CD4-positive, CD25-positive, alpha-beta regulatory T cell (primary cell): ENCODE results near the gene BAZ2B. TPM values are rescaled to one million over a fixed set of nuclear protein-coding genes. Genes with fewer than 3 reads are reported as not detected.

Experiments used
- ATAC-seq, 2 donors: fragments of 150-1000 bp; cut with Tn5 transposase; one replicate each; pipeline ENCODE4 v1.10.0; 2021; ENCODE audit warnings: low read depth in 2 of 2, moderate number of reproducible peaks in 2 of 2, moderate library complexity in 1 of 2
- DNase-seq, 3 donors: peaks; one replicate each; pipeline versions ENCODE4 v3.0.0 to v3.0.0-alpha.2; 2012 to 2022; ENCODE audit warnings: mixed read lengths in 1 of 3
- H3K27ac ChIP-seq: one replicate; pipeline ENCODE4 v1.7.0; 2013; ENCODE audit warnings: mild to moderate bottlenecking, low read length; ENCODE audit not compliant: insufficient read depth, poor library complexity, severe bottlenecking
- H3K27me3 ChIP-seq: one replicate; pipeline ENCODE4 v1.7.0; 2013; ENCODE audit warnings: low read length; ENCODE audit not compliant: control insufficient read depth, insufficient read depth
- H3K36me3 ChIP-seq: one replicate; pipeline ENCODE4 v1.7.0; 2013; ENCODE audit warnings: mild to moderate bottlenecking, low read length, moderate library complexity; ENCODE audit not compliant: control insufficient read depth, insufficient read depth
- H3K4me1 ChIP-seq: 2 replicates; pipeline ENCODE4 v1.7.0; 2013; ENCODE audit warnings: mild to moderate bottlenecking, low read length; ENCODE audit not compliant: insufficient read depth, control insufficient read depth, poor library complexity, severe bottlenecking
- H3K4me3 ChIP-seq: one replicate; pipeline ENCODE4 v1.7.0; 2013; ENCODE audit warnings: low read depth, mild to moderate bottlenecking, low read length, moderate library complexity
- H3K9me3 ChIP-seq, 2 experiments: 1 replicate in 1 of 2; 2 replicates in 1 of 2; pipeline ENCODE4 v1.7.0; 2013; ENCODE audit warnings: low read length in 2 of 2, mild to moderate bottlenecking in 1 of 2, moderate library complexity in 1 of 2; ENCODE audit not compliant: control insufficient read depth in 2 of 2
- H3K27ac Mint-ChIP-seq, 3 donors: one replicate each; pipeline ENCODE4 v1.8.0; 2020 to 2022; ENCODE audit warnings: mild to moderate bottlenecking in 3 of 3, mixed read lengths in 3 of 3, moderate library complexity in 2 of 3
- H3K27me3 Mint-ChIP-seq: one replicate; pipeline ENCODE4 v1.8.0; 2022; ENCODE audit warnings: mild to moderate bottlenecking, mixed read lengths
- H3K36me3 Mint-ChIP-seq: one replicate; pipeline ENCODE4 v1.8.0; 2020; ENCODE audit warnings: mixed read lengths
- H3K4me1 Mint-ChIP-seq, 4 donors: one replicate each; pipeline ENCODE4 v1.8.0; 2020 to 2022; ENCODE audit warnings: mixed read lengths in 4 of 4, mild to moderate bottlenecking in 1 of 4
- H3K4me3 Mint-ChIP-seq, 4 donors: one replicate each; pipeline ENCODE4 v1.8.0; 2020 to 2022; ENCODE audit warnings: mild to moderate bottlenecking in 4 of 4, mixed read lengths in 4 of 4, moderate library complexity in 3 of 4
- H3K9me3 Mint-ChIP-seq, 7 donors: one replicate each; pipeline ENCODE4 v1.8.0; 2020 to 2022; ENCODE audit warnings: mixed read lengths in 7 of 7, mild to moderate bottlenecking in 3 of 7, moderate library complexity in 2 of 7
- polyA plus RNA-seq, 4 donors: library from polyadenylated mRNA; unstranded; fragments of 300-500 nt; fragmentation: Illumina TruSeq; gene quantifications; one replicate each; pipeline ENCODE4 v1.2.3, GENCODE V29; 2021
- total RNA-seq: library from RNA; stranded (reverse); gene quantifications from one replicate; pipeline ENCODE4 v1.2.3, GENCODE V29; 2022

The BAZ2B gene
- total and polyA plus RNA-seq, 5 donors from 2014 or later: 7.8 to 39.6 (median 9.6) TPM

GRCh38 chr2:159557437-159558034 lies 58.8 kb downstream of the BAZ2B start:
- H3K4me1 Mint-ChIP-seq: no peaks in the 10 kb centered on the region
- no peaks in the 10 kb centered on the region for H3K27me3 Mint-ChIP-seq
- Histone ChIP-seq H3K27me3 (no peaks in the 10 kb centered on the region), H3K27ac (no peak overlapping the region), H3K4me3 (no peak overlapping the region), H3K4me1 (no peaks in the 10 kb centered on the region), H3K36me3 (no peaks in the 10 kb centered on the region), H3K9me3 (no peaks in the 10 kb centered on the region)
- H3K27ac Mint-ChIP-seq: peak overlapping the region in 2 of 3 donors; percentile 16 to 51
- peaks cover 0 to 3% (median 0%) of the 10 kb centered on the region in 7 donors for H3K9me3 Mint-ChIP-seq
- no peak overlapping the region for H3K4me3 Mint-ChIP-seq
- DNase-seq (peak in 1 of 3 donors; percentile 14), ATAC-seq (no peak)
- H3K36me3 Mint-ChIP-seq: no peaks in the 10 kb centered on the region

- ATAC-seq: no peak
- DNase-seq: no peak
- Mint-ChIP-seq H3K27ac (no peak overlapping the region), H3K9me3 (peaks cover 0 to 3% (median 0%) of the 10 kb centered on the region in 7 donors), H3K4me1 (no peaks in the 10 kb centered on the region), H3K27me3 (no peaks in the 10 kb centered on the region), H3K4me3 (no peak overlapping the region), H3K36me3 (no peaks in the 10 kb centered on the region)
- Histone ChIP-seq H3K9me3 (no peaks in the 10 kb centered on the region), H3K36me3 (no peaks in the 10 kb centered on the region), H3K4me3 (no peak overlapping the region), H3K4me1 (no peaks in the 10 kb centered on the region), H3K27me3 (no peaks in the 10 kb centered on the region), H3K27ac (no peak overlapping the region)
These were observed 60.5 kb downstream of the BAZ2B start for GRCh38 chr2:159555651-159556392.

- Histone ChIP-seq H3K9me3 (no peaks in the 10 kb centered on the region), H3K27me3 (no peaks in the 10 kb centered on the region), H3K36me3 (no peaks in the 10 kb centered on the region), H3K4me3 (no peak overlapping the region), H3K27ac (no peak overlapping the region), H3K4me1 (no peaks in the 10 kb centered on the region)
- H3K36me3 Mint-ChIP-seq: no peaks in the 10 kb centered on the region
- H3K4me3 Mint-ChIP-seq: no peak overlapping the region
- H3K4me1 Mint-ChIP-seq: peaks cover 0 to 3% (median under 1%) of the 10 kb centered on the region in 4 donors
- no peaks in the 10 kb centered on the region for H3K9me3 Mint-ChIP-seq
- no peaks in the 10 kb centered on the region for H3K27me3 Mint-ChIP-seq
- no peak overlapping the region for H3K27ac Mint-ChIP-seq
- ATAC-seq (no peak), DNase-seq (no peak)
These were observed 62.6 kb downstream of the BAZ2B start for GRCh38 chr2:159553727-159554126.

- no peak overlapping the region for H3K27ac Mint-ChIP-seq
- peaks cover 0 to 3% (median under 1%) of the 10 kb centered on the region in 4 donors for H3K4me1 Mint-ChIP-seq
- no peak overlapping the region for H3K4me3 ChIP-seq
- no peaks in the 10 kb centered on the region for H3K9me3 ChIP-seq
- ATAC-seq (no peak), DNase-seq (no peak)
- H3K36me3 ChIP-seq: no peaks in the 10 kb centered on the region
- no peaks in the 10 kb centered on the region for H3K4me1 ChIP-seq
- H3K27ac ChIP-seq: no peak overlapping the region
- H3K36me3 Mint-ChIP-seq: no peaks in the 10 kb centered on the region
- H3K27me3 ChIP-seq: no peaks in the 10 kb centered on the region
- H3K4me3 Mint-ChIP-seq: no peak overlapping the region
- no peaks in the 10 kb centered on the region for H3K27me3 Mint-ChIP-seq
- no peaks in the 10 kb centered on the region for H3K9me3 Mint-ChIP-seq
These were observed 64.5 kb downstream of the BAZ2B start for GRCh38 chr2:159551806-159552205.

- ATAC-seq (no peak), DNase-seq (no peak)
- Mint-ChIP-seq H3K27ac (no peak overlapping the region), H3K4me3 (no peak overlapping the region), H3K27me3 (no peaks in the 10 kb centered on the region), H3K36me3 (no peaks in the 10 kb centered on the region), H3K4me1 (peaks cover 0 to 3% (median 2%) of the 10 kb centered on the region in 4 donors), H3K9me3 (no peaks in the 10 kb centered on the region)
- Histone ChIP-seq H3K9me3 (no peaks in the 10 kb centered on the region), H3K36me3 (no peaks in the 10 kb centered on the region), H3K4me1 (no peaks in the 10 kb centered on the region), H3K27me3 (no peaks in the 10 kb centered on the region), H3K4me3 (no peak overlapping the region), H3K27ac (no peak overlapping the region)
These were observed 66.1 kb downstream of the BAZ2B start for GRCh38 chr2:159550231-159550630.

- H3K4me1 Mint-ChIP-seq: peaks cover 0 to 5% (median 2%) of the 10 kb centered on the region in 4 donors
- no peaks in the 10 kb centered on the region for H3K9me3 Mint-ChIP-seq
- no peak overlapping the region for H3K4me3 Mint-ChIP-seq
- no peaks in the 10 kb centered on the region for H3K36me3 ChIP-seq
- no peaks in the 10 kb centered on the region for H3K36me3 Mint-ChIP-seq
- no peaks in the 10 kb centered on the region for H3K9me3 ChIP-seq
- H3K4me1 ChIP-seq: no peaks in the 10 kb centered on the region
- no peak for DNase-seq
- H3K4me3 ChIP-seq: no peak overlapping the region
- no peak overlapping the region for H3K27ac ChIP-seq
- no peaks in the 10 kb centered on the region for H3K27me3 Mint-ChIP-seq
- no peaks in the 10 kb centered on the region for H3K27me3 ChIP-seq
- no peak for ATAC-seq
- H3K27ac Mint-ChIP-seq: no peak overlapping the region
These were observed 67.1 kb downstream of the BAZ2B start for GRCh38 chr2:159549234-159549633.

GRCh38 chr2:159546716-159547430 lies 69.5 kb downstream of the BAZ2B start:
- ATAC-seq: no peak
- Mint-ChIP-seq H3K9me3 (peaks cover 0 to 5% (median 2%) of the 10 kb centered on the region in 7 donors), H3K36me3 (peaks cover 4% of the 10 kb centered on the region), H3K4me1 (peaks cover 0 to 9% (median 2%) of the 10 kb centered on the region in 4 donors), H3K27ac (no peak overlapping the region), H3K4me3 (no peak overlapping the region), H3K27me3 (peaks cover 5% of the 10 kb centered on the region)
- H3K4me3 ChIP-seq: no peak overlapping the region
- H3K27ac ChIP-seq: no peak overlapping the region
- no peaks in the 10 kb centered on the region for H3K4me1 ChIP-seq
- H3K9me3 ChIP-seq: peaks cover 0 to 2% of the 10 kb centered on the region in 2 experiments
- H3K27me3 ChIP-seq: no peaks in the 10 kb centered on the region
- no peak for DNase-seq
- H3K36me3 ChIP-seq: no peaks in the 10 kb centered on the region
